H1 (cell line): ENCODE measurements around the gene MRPL36.

Experiments
- BACH1 ChIP-seq: IDR thresholded peaks from 2 replicates; pipeline ENCODE4 v1.6.1; 2012; ENCODE audit warnings: low read length, improper control_type of control experiment
- CEBPB ChIP-seq: IDR thresholded peaks from 2 replicates; pipeline ENCODE4 v1.6.1; 2012; ENCODE audit warnings: low read depth, low read length
- CTCF ChIP-seq, 3 experiments: IDR thresholded peaks; 1 replicate in 2 of 3; 2 replicates in 1 of 3; pipeline versions ENCODE4 v1.5.1 to v1.6.1; 2011; ENCODE audit warnings: low read length in 3 of 3, mild to moderate bottlenecking in 3 of 3, inconsistent platforms in 2 of 3, low read depth in 1 of 3, moderate library complexity in 1 of 3; ENCODE audit not compliant: insufficient read depth in 1 of 3; ENCODE audit errors: control extremely low read depth in 1 of 3
- JUN ChIP-seq: IDR thresholded peaks from 2 replicates; pipeline ENCODE4 v1.6.1; 2011; ENCODE audit warnings: low read depth, mild to moderate bottlenecking, improper control_type of control experiment, low read length
- JUND ChIP-seq: IDR thresholded peaks from 2 replicates; pipeline ENCODE4 v1.6.1; 2011; ENCODE audit warnings: mild to moderate bottlenecking, improper control_type of control experiment, low read length
- KDM1A ChIP-seq: fragments of 200-600, 300-600 bp; sonication (generic); IDR thresholded peaks from 2 replicates; pipeline ENCODE4 v1.7.1; 2016; ENCODE audit warnings: mild to moderate bottlenecking, low read length, borderline replicate concordance
- NRF1 ChIP-seq: IDR thresholded peaks from 2 replicates; pipeline ENCODE4 v1.6.1; 2011; ENCODE audit warnings: mild to moderate bottlenecking, low read depth, low read length, improper control_type of control experiment
- POLR2AphosphoS5 ChIP-seq: IDR thresholded peaks from 2 replicates; pipeline ENCODE4 v1.6.1; 2011; ENCODE audit warnings: low read depth, low read length
- SRF ChIP-seq: IDR thresholded peaks from 2 replicates; pipeline ENCODE4 v1.6.1; 2011; ENCODE audit warnings: mild to moderate bottlenecking, low read depth, low read length, moderate library complexity
- TAF1 ChIP-seq: IDR thresholded peaks from 2 replicates; pipeline ENCODE4 v1.6.1; 2011; ENCODE audit warnings: mild to moderate bottlenecking, low read depth, low read length
- TBP ChIP-seq: IDR thresholded peaks from 2 replicates; pipeline ENCODE4 v1.6.1; 2011; ENCODE audit warnings: low read depth, low read length, improper control_type of control experiment
- USF2 ChIP-seq: IDR thresholded peaks from 2 replicates; pipeline ENCODE4 v1.6.1; 2011; ENCODE audit warnings: low read length, improper control_type of control experiment
- TF ChIP-seq, protein P1 (sequence below): IDR thresholded peaks from 2 replicates; pipeline ENCODE4 v1.6.1; 2012; ENCODE audit warnings: low read length, inconsistent platforms

DNA sequence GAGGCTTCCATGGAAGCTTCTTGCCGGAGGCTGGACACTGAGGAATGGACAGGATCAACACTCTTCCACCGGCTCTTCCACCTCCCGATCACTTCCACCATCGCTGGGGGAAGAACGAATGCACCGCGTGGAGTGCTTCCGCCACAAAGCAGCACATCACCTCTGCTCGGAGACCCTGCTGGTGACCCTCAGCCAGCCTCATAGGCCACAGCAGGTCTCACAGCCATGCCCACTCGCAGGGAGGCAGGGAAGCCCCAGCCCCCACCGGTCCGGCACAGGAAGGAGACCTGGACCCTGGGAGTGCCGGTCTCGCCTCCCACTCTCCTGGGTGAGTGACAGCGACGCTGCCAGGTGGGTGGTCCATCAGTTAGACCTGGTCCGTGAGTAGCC lies 4.7 kb downstream of the MRPL36 start:
- TF ChIP-seq USF2 (no peak), SRF (no peak), KDM1A (no peak), JUN (no peak), CTCF (IDR thresholded peaks at IDR 0.05; ENCODE audit: control extremely low read depth in 1 of 3, insufficient read depth in 1 of 3, low read depth in 1 of 3, low read length in 3 of 3) (no peak), BACH1 (no peak), JUND (no peak), CEBPB (no peak), NRF1 (no peak), TBP (no peak), TAF1 (no peak), POLR2AphosphoS5 (no peak)
- TF ChIP-seq, protein P1, sequence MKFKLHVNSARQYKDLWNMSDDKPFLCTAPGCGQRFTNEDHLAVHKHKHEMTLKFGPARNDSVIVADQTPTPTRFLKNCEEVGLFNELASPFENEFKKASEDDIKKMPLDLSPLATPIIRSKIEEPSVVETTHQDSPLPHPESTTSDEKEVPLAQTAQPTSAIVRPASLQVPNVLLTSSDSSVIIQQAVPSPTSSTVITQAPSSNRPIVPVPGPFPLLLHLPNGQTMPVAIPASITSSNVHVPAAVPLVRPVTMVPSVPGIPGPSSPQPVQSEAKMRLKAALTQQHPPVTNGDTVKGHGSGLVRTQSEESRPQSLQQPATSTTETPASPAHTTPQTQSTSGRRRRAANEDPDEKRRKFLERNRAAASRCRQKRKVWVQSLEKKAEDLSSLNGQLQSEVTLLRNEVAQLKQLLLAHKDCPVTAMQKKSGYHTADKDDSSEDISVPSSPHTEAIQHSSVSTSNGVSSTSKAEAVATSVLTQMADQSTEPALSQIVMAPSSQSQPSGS, result no peak
